Tibial nerve (tissue), 4 donors: Measurements from ENCODE around the gene RHOBTB1. TPM values are rescaled to one million over a fixed set of nuclear protein-coding genes. Genes with fewer than 3 reads are reported as not detected.
A peak's percentile ranks its signal among the peaks of the same experiment; 100 is the strongest.
"Not testable (repeated sequence)": the region's sequence is repeated elsewhere in the genome, so short reads cannot be mapped to it uniquely, and the experiment has no call there.

Experiments used
- DNase-seq, 2 donors: peaks; one replicate each; pipeline ENCODE4 v3.0.0-alpha.2; 2019; ENCODE audit warnings: low spot score in 2 of 2
- H3K27ac ChIP-seq, 4 donors: fragments of 200-600 bp; sonication (generic) in 3 of 4; one replicate each; pipeline ENCODE4 v1.5.1; 2017 to 2019; ENCODE audit warnings: mild to moderate bottlenecking in 1 of 4
- H3K27me3 ChIP-seq, 2 donors: fragments of 200-600 bp; sonication (generic) in 1 of 2; one replicate each; pipeline versions ENCODE4 v1.5.1 to v1.6.0; 2017 to 2019
- H3K36me3 ChIP-seq, 3 donors: fragments of 200-600 bp; sonication (generic); one replicate each; pipeline ENCODE4 v1.5.1; 2018 to 2019
- H3K4me1 ChIP-seq, 4 donors: fragments of 200-600 bp; sonication (generic) in 3 of 4; one replicate each; pipeline ENCODE4 v1.5.1; 2017 to 2019
- H3K4me3 ChIP-seq, 4 donors: fragments of 200-600 bp; sonication (generic) in 3 of 4; one replicate each; pipeline ENCODE4 v1.5.1; 2017 to 2019; ENCODE audit warnings: mild to moderate bottlenecking in 1 of 4, moderate library complexity in 1 of 4
- H3K9me3 ChIP-seq, 4 donors: fragments of 200-600 bp; sonication (generic) in 3 of 4; one replicate each; pipeline ENCODE4 v1.5.1; 2017 to 2019
- CTCF ChIP-seq, 5 experiments: fragments of 200-600 bp in 3 of 5; fragments of 450-650 bp in 2 of 5; sonication (generic) in 3 of 5; IDR thresholded peaks; one replicate each; pipeline ENCODE4 v1.5.1; 2016 to 2019; ENCODE audit warnings: antibody characterized with exemption in 5 of 5, mild to moderate bottlenecking in 3 of 5, moderate library complexity in 2 of 5
- EP300 ChIP-seq, 2 donors: sonication (generic); formaldehyde crosslinking; IDR thresholded peaks; one replicate each; pipeline ENCODE4 v1.6.1; 2017; ENCODE audit warnings: antibody characterized with exemption in 2 of 2, mild to moderate bottlenecking in 1 of 2
- POLR2A ChIP-seq, 2 donors: fragments of 450-650 bp; IDR thresholded peaks; one replicate each; pipeline ENCODE4 v1.6.1; 2017; ENCODE audit warnings: antibody characterized with exemption in 2 of 2, mild to moderate bottlenecking in 2 of 2, moderate library complexity in 2 of 2
- WGBS, 2 donors: methylation state at CpG; one replicate each; pipeline ENCODE4 v1.1.5; 2018; 5-methylcytosine and 5-hydroxymethylcytosine counted together
- total RNA-seq, 4 donors: library from RNA; depleted of rRNA; stranded (reverse); fragments of >200 nt; gene quantifications; one replicate each; pipeline ENCODE4 v1.1.0, GENCODE V29; 2016

The RHOBTB1 gene
- total RNA-seq, 4 donors from 2014 or later: 5.7 to 28.2 (median 5.9) TPM

GRCh38 chr10:60848680-60849079 lies 95.3 kb downstream of the RHOBTB1 start:
- Histone ChIP-seq H3K36me3 (no peaks in the 10 kb centered on the region), H3K27me3 (no peaks in the 10 kb centered on the region), H3K9me3 (peaks cover 0 to 7% (median 0%) of the 10 kb centered on the region in 4 donors), H3K4me3 (no peak overlapping the region), H3K27ac (no peak overlapping the region), H3K4me1 (peaks cover 0 to 13% (median 0%) of the 10 kb centered on the region in 4 donors)
- WGBS, 2 donors: 79 to 86% methylated on average over 5 of the region's 5 CpGs
- TF ChIP-seq POLR2A (IDR thresholded peaks at IDR 0.05) (no peak), CTCF (IDR thresholded peaks at IDR 0.05) (no peak), EP300 (IDR thresholded peaks at IDR 0.05) (no peak)
- DNase-seq: no peak

DNA sequence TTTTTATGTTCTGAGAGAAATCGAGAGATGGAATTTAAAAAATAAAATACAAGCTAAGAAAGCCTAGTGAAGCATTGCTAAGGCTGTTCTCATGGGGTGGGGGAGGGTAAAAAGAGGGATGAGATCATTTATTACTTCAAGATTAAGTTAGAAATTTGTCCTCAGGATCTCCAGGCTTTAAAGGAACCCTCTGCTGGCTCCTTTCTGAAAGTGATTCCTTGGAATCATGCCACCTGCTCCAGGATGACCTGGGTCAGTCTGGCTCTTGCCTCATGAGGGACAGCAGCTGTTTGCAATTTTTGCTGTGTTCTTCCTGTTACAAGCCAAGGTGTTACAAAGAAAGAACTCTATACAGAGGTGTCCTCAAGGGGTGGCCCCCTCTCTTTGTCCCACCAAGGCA lies 95.9 kb downstream of the RHOBTB1 start:
- TF ChIP-seq EP300 (IDR thresholded peaks at IDR 0.05) (no peak), CTCF (IDR thresholded peaks at IDR 0.05) (no peak), POLR2A (IDR thresholded peaks at IDR 0.05) (no peak)
- 40 to 49% methylated on average over 1 of the region's 1 CpG for WGBS, 2 donors
- no peaks in the 10 kb centered on the region for H3K27me3 ChIP-seq
- H3K27ac ChIP-seq: no peak overlapping the region
- peaks cover 0 to 13% (median 0%) of the 10 kb centered on the region in 4 donors for H3K4me1 ChIP-seq
- DNase-seq: peak in 1 of 2 donors; percentile 50
- peaks cover 0 to 7% (median 0%) of the 10 kb centered on the region in 4 donors for H3K9me3 ChIP-seq
- no peaks in the 10 kb centered on the region for H3K36me3 ChIP-seq
- H3K4me3 ChIP-seq: no peak overlapping the region

DNA sequence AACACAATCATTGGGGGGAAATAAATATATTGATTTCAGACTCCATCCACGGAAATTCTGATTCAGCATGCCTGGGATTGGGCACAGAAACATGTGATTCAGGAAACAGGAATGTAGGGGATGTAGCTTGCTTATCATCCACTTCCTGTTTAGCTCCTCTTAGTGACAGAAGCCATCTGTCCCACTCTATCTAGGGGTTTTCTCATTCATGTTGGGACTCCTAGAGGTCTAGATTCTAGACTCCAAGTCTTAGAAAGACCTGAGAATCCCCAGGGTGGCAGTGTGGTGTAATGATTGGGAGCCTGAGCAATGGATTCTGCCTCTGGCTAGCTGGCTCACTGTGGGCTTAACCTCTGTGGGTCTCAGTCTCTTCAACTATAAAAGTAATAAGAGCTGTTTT lies 97.8 kb downstream of the RHOBTB1 start:
- H3K36me3 ChIP-seq: no peaks in the 10 kb centered on the region
- H3K4me1 ChIP-seq: peaks cover 0 to 13% (median 0%) of the 10 kb centered on the region in 4 donors
- 64 to 76% methylated on average over 1 of the region's 1 CpG for WGBS, 2 donors
- TF ChIP-seq CTCF (IDR thresholded peaks at IDR 0.05) (no peak), EP300 (IDR thresholded peaks at IDR 0.05) (no peak), POLR2A (IDR thresholded peaks at IDR 0.05) (no peak)
- no peak overlapping the region for H3K4me3 ChIP-seq
- no peak for DNase-seq
- H3K27ac ChIP-seq: no peak overlapping the region
- H3K27me3 ChIP-seq: no peaks in the 10 kb centered on the region
- peaks cover 0 to 5% (median 2%) of the 10 kb centered on the region in 4 donors for H3K9me3 ChIP-seq

DNA sequence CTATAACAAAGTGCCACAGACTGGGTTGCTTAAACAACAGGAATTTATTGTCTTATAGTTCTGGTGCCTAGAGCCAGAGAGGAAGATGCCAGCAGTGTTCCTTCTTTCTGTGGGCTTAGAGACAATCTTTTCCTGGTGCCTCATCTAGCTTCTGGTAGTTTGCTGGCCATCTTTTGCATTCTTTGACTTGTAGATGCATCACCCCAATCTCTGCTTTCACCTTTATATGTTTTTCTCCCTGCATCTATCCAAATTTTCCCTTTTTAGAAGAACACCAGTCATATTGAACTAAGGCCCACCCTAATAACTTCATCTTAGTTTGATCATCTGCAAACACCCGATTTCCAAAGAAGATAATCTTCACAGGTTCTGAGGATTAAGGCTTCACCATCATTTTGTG lies 98.9 kb downstream of the RHOBTB1 start:
- peaks cover 0 to 3% (median 0%) of the 10 kb centered on the region in 4 donors for H3K9me3 ChIP-seq
- DNase-seq: no peak
- H3K36me3 ChIP-seq: no peaks in the 10 kb centered on the region
- peaks cover 0 to 13% (median 0%) of the 10 kb centered on the region in 4 donors for H3K4me1 ChIP-seq
- H3K4me3 ChIP-seq: no peak overlapping the region
- TF ChIP-seq EP300 (IDR thresholded peaks at IDR 0.05) (no peak), CTCF (IDR thresholded peaks at IDR 0.05) (no peak), POLR2A (IDR thresholded peaks at IDR 0.05) (no peak)
- WGBS, 2 donors: 90 to 95% methylated on average over 1 of the region's 1 CpG
- H3K27ac ChIP-seq: no peak overlapping the region
- no peaks in the 10 kb centered on the region for H3K27me3 ChIP-seq

GRCh38 chr10:60842694-60843093 lies 101.3 kb downstream of the RHOBTB1 start:
- H3K27me3 ChIP-seq: no peaks in the 10 kb centered on the region
- WGBS, 2 donors: 87 to 93% methylated on average over 1 of the region's 1 CpG

GRCh38 chr10:60841227-60841626 lies 102.8 kb downstream of the RHOBTB1 start:
- not testable (repeated sequence) for H3K27me3 ChIP-seq, H3K36me3 ChIP-seq, H3K27ac ChIP-seq, H3K9me3 ChIP-seq, DNase-seq, H3K4me1 ChIP-seq, H3K4me3 ChIP-seq
- 96 to 98% methylated on average over 10 of the region's 10 CpGs for WGBS, 2 donors

More at GRCh38 chr10:60842694-60843093, 101.3 kb downstream of the RHOBTB1 start:
- TF ChIP-seq CTCF (IDR thresholded peaks at IDR 0.05) (no peak), EP300 (IDR thresholded peaks at IDR 0.05) (no peak), POLR2A (IDR thresholded peaks at IDR 0.05) (no peak)
- Histone ChIP-seq H3K9me3 (peaks cover 0 to 3% (median 0%) of the 10 kb centered on the region in 4 donors), H3K4me3 (no peak overlapping the region), H3K36me3 (no peaks in the 10 kb centered on the region), H3K4me1 (no peaks in the 10 kb centered on the region), H3K27ac (no peak overlapping the region)
- no peak for DNase-seq
